Measurements from ENCODE around the gene SHB. TPM values are rescaled to one million over a fixed set of nuclear protein-coding genes. Genes with fewer than 3 reads are reported as not detected.

The SHB gene
- total RNA-seq, 1 experiment from 2014 or later, result 28.7 TPM

DNA sequence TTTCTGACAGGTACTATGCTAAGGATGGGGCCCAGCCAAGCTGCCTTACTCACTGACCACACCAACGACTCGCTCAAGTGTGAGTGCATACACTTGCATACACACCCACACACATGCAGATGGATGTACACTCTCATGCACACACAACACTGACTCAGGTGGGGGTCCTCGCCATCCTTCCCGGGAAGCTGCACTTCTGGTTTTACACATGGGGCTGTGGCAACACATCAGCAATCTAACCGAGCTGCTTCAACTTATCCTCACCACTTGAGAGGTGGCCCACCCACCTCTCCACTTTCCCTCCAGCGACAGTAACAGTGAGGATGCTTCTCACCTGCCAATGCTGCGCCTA, 97.9 kb downstream of the SHB start:
- Histone ChIP-seq H3K27me3 (ENCODE audit: insufficient read depth, low read length) (no peaks in the 10 kb centered on the region), H3K4me3 (replicated peaks in 1 of 2; ENCODE audit: low read depth in 1 of 2, low read length in 2 of 2) (no peak overlapping the region), H3K27ac (ENCODE audit: low read depth, low read length) (no peak overlapping the region), H4K20me1 (ENCODE audit: insufficient read depth) (no peaks in the 10 kb centered on the region), H3K79me2 (ENCODE audit: insufficient read depth, low read length) (peaks cover 30% of the 10 kb centered on the region), H3K36me3 (ENCODE audit: control insufficient read depth in 1 of 2, insufficient read depth in 2 of 2, low read length in 2 of 2) (0 out of 4 replicates have a peak, but pooled peaks cover 0 to 5% of the 10 kb centered on the region in 2 experiments), H3K9me3 (ENCODE audit: control insufficient read depth in 1 of 2, insufficient read depth in 1 of 2, low read depth in 1 of 2, low read length in 2 of 2) (no peaks in the 10 kb centered on the region), H3K4me1 (ENCODE audit: control insufficient read depth in 1 of 2, insufficient read depth in 2 of 2, low read length in 2 of 2) (peaks cover 61 to 90% of the 10 kb centered on the region in 2 experiments), H3K9me2 (ENCODE audit: insufficient read depth) (no peaks in the 10 kb centered on the region), H3K4me2 (ENCODE audit: low read length) (no peak overlapping the region), H2AFZ (ENCODE audit: low read depth, low read length, poor library complexity, severe bottlenecking) (no peak overlapping the region), H3K9ac (ENCODE audit: low read length) (no peak overlapping the region)
- no peak for DNase-seq (ENCODE audit: low read depth, low spot score)
- ChIA-PET RAD21 (ENCODE audit: low non-redundant PET in 1 of 2, low total read pairs in 2 of 2, uncharacterized antibody in 2 of 2, unreplicated experiment in 2 of 2) (no interaction called here), POLR2A (no interaction called here), CTCF (no interaction called here)
- no TSS peak for BruUV-seq (replicated peaks)
- TF ChIP-seq CBX3 (IDR thresholded peaks at IDR 0.05; ENCODE audit: low read depth) (no peak), YY1 (IDR thresholded peaks at IDR 0.05; ENCODE audit: extremely low read depth, insufficient replicate concordance, low read depth, low read length) (no peak), FOSL1 (IDR thresholded peaks at IDR 0.05; ENCODE audit: low read depth) (no peak), ZNF274 (IDR thresholded peaks at IDR 0.05; ENCODE audit: low read depth, low read length) (no peak), JUND (IDR thresholded peaks at IDR 0.05) (no peak), POLR2A (IDR thresholded peaks at IDR 0.05; ENCODE audit: borderline replicate concordance, extremely low read depth, insufficient read depth, insufficient read length) (no peak), RAD21 (IDR thresholded peaks at IDR 0.05; ENCODE audit: low read depth) (no peak), EGR1 (IDR thresholded peaks at IDR 0.05; ENCODE audit: low read depth) (no peak), EZH2phosphoT487 (IDR thresholded peaks at IDR 0.05; ENCODE audit: borderline replicate concordance) (no peak)
- TF ChIP-seq, protein P1, sequence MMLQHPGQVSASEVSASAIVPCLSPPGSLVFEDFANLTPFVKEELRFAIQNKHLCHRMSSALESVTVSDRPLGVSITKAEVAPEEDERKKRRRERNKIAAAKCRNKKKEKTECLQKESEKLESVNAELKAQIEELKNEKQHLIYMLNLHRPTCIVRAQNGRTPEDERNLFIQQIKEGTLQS (IDR thresholded peaks at IDR 0.05), result no peak
- TF ChIP-seq, protein P2, sequence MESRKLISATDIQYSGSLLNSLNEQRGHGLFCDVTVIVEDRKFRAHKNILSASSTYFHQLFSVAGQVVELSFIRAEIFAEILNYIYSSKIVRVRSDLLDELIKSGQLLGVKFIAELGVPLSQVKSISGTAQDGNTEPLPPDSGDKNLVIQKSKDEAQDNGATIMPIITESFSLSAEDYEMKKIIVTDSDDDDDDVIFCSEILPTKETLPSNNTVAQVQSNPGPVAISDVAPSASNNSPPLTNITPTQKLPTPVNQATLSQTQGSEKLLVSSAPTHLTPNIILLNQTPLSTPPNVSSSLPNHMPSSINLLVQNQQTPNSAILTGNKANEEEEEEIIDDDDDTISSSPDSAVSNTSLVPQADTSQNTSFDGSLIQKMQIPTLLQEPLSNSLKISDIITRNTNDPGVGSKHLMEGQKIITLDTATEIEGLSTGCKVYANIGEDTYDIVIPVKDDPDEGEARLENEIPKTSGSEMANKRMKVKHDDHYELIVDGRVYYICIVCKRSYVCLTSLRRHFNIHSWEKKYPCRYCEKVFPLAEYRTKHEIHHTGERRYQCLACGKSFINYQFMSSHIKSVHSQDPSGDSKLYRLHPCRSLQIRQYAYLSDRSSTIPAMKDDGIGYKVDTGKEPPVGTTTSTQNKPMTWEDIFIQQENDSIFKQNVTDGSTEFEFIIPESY (IDR thresholded peaks at IDR 0.05; ENCODE audit: extremely low read depth, insufficient replicate concordance, low read length), result no peak
- TF ChIP-seq, protein P3, sequence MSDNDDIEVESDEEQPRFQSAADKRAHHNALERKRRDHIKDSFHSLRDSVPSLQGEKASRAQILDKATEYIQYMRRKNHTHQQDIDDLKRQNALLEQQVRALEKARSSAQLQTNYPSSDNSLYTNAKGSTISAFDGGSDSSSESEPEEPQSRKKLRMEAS (IDR thresholded peaks at IDR 0.05), result no peak
- intact Hi-C loops (cut with micrococcal nuclease), result no loop called here
- no peak for ATAC-seq
